HL-60 (cell line): Measurements from ENCODE around the gene CFAP299.

ENCODE experiments used
- GABPA ChIP-seq: IDR thresholded peaks from 2 replicates; pipeline ENCODE4 v1.6.1; 2012; ENCODE audit warnings: low read depth
- POLR2AphosphoS5 ChIP-seq: IDR thresholded peaks from 2 replicates; pipeline ENCODE4 v1.6.1; 2012; ENCODE audit warnings: low read depth
- TF ChIP-seq, protein P1 (sequence below): IDR thresholded peaks from one replicate; pipeline ENCODE4 v1.5.1; 2011; ENCODE audit warnings: low read length, control low read depth, inconsistent platforms; ENCODE audit not compliant: insufficient read depth
- TF ChIP-seq, protein P2 (sequence below): IDR thresholded peaks from 2 replicates; pipeline ENCODE4 v1.6.1; 2012; ENCODE audit warnings: low read depth; ENCODE audit not compliant: insufficient replicate concordance

DNA sequence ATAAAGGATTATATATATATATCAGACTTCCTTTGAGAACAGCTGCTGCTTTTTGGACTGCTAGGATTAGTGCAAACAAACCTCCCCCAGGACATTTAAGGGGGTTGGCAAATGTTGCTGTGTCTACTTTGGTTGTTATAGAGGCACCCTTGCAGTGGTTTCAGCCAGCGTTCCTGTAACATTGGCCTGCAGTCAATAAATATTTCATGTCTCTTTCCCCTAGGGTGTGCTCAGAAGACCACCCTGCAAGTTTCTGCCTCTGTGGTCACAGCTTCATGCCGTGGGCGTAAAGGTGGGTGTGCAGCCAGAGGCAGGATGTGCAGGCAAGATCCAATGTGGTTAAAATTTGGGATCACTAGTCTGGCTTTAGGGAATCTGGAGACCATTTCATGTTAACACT is 40.2 kb upstream of the CFAP299 start:
- TF ChIP-seq, protein P1, sequence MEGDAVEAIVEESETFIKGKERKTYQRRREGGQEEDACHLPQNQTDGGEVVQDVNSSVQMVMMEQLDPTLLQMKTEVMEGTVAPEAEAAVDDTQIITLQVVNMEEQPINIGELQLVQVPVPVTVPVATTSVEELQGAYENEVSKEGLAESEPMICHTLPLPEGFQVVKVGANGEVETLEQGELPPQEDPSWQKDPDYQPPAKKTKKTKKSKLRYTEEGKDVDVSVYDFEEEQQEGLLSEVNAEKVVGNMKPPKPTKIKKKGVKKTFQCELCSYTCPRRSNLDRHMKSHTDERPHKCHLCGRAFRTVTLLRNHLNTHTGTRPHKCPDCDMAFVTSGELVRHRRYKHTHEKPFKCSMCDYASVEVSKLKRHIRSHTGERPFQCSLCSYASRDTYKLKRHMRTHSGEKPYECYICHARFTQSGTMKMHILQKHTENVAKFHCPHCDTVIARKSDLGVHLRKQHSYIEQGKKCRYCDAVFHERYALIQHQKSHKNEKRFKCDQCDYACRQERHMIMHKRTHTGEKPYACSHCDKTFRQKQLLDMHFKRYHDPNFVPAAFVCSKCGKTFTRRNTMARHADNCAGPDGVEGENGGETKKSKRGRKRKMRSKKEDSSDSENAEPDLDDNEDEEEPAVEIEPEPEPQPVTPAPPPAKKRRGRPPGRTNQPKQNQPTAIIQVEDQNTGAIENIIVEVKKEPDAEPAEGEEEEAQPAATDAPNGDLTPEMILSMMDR, result no peak
- TF ChIP-seq POLR2AphosphoS5 (no peak), GABPA (no peak)
- TF ChIP-seq, protein P2, sequence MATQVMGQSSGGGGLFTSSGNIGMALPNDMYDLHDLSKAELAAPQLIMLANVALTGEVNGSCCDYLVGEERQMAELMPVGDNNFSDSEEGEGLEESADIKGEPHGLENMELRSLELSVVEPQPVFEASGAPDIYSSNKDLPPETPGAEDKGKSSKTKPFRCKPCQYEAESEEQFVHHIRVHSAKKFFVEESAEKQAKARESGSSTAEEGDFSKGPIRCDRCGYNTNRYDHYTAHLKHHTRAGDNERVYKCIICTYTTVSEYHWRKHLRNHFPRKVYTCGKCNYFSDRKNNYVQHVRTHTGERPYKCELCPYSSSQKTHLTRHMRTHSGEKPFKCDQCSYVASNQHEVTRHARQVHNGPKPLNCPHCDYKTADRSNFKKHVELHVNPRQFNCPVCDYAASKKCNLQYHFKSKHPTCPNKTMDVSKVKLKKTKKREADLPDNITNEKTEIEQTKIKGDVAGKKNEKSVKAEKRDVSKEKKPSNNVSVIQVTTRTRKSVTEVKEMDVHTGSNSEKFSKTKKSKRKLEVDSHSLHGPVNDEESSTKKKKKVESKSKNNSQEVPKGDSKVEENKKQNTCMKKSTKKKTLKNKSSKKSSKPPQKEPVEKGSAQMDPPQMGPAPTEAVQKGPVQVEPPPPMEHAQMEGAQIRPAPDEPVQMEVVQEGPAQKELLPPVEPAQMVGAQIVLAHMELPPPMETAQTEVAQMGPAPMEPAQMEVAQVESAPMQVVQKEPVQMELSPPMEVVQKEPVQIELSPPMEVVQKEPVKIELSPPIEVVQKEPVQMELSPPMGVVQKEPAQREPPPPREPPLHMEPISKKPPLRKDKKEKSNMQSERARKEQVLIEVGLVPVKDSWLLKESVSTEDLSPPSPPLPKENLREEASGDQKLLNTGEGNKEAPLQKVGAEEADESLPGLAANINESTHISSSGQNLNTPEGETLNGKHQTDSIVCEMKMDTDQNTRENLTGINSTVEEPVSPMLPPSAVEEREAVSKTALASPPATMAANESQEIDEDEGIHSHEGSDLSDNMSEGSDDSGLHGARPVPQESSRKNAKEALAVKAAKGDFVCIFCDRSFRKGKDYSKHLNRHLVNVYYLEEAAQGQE, result no peak
